ENCODE measurements around the gene SIPA1. TPM values are rescaled to one million over a fixed set of nuclear protein-coding genes. Genes with fewer than 3 reads are reported as not detected.
A peak's percentile ranks its signal among the peaks of the same experiment; 100 is the strongest.

SIPA1 gene
- total and polyA plus RNA-seq, 2 of the 13 experiments (the other 11 are each of a cell fraction or from before 2014, with no cell fraction given), result 5.8 to 7.7 TPM

DNA sequence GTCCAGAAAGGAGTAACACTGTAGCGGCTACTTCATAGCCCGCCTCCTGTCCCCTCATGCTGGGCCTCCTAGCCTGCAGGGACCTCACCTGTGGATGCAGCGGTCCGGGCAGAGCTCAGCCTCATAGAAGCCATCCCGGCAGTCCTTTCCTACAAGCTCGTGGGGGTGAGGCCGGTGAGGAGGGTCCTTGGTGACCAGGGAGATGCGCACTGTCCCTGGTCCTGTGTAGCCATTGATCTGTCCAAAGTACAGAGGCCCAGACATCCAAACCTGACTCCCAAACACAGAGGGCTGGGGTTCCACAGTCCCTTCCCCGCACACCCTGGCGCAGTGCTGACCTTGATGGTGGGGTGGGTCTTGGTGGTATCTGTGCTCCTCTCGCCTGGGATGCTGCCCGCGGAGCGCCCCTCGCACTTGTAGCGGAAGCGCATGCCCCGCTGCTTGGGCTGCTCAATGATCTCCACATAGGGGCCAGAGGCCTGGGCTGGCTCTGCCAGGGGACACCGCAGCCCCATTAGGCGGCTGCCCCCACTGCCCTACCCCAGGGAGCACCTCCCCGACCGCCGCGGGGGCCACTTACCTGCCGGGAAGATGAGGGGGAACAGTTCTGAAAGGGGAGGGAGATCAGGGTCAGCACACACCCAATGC lies 23.8 kb downstream of the SIPA1 start (continued):
- TF ChIP-seq, protein P1, sequence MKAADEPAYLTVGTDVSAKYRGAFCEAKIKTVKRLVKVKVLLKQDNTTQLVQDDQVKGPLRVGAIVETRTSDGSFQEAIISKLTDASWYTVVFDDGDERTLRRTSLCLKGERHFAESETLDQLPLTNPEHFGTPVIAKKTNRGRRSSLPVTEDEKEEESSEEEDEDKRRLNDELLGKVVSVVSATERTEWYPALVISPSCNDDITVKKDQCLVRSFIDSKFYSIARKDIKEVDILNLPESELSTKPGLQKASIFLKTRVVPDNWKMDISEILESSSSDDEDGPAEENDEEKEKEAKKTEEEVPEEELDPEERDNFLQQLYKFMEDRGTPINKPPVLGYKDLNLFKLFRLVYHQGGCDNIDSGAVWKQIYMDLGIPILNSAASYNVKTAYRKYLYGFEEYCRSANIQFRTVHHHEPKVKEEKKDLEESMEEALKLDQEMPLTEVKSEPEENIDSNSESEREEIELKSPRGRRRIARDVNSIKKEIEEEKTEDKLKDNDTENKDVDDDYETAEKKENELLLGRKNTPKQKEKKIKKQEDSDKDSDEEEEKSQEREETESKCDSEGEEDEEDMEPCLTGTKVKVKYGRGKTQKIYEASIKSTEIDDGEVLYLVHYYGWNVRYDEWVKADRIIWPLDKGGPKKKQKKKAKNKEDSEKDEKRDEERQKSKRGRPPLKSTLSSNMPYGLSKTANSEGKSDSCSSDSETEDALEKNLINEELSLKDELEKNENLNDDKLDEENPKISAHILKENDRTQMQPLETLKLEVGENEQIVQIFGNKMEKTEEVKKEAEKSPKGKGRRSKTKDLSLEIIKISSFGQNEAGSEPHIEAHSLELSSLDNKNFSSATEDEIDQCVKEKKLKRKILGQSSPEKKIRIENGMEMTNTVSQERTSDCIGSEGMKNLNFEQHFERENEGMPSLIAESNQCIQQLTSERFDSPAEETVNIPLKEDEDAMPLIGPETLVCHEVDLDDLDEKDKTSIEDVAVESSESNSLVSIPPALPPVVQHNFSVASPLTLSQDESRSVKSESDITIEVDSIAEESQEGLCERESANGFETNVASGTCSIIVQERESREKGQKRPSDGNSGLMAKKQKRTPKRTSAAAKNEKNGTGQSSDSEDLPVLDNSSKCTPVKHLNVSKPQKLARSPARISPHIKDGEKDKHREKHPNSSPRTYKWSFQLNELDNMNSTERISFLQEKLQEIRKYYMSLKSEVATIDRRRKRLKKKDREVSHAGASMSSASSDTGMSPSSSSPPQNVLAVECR (CRISPR knock-in tag; IDR thresholded peaks at IDR 0.05; ENCODE audit: borderline replicate concordance), result peak; percentile 39; the same call in 1 of the 2 replicates
- TF ChIP-seq HIVEP1 (CRISPR knock-in tag; IDR thresholded peaks at IDR 0.05) (0 out of 2 replicates have a peak, but pooled peaks have one; percentile 28), ZNF367 (CRISPR knock-in tag; IDR thresholded peaks at IDR 0.05; ENCODE audit: borderline replicate concordance) (no peak), ZNF891 (CRISPR knock-in tag; IDR thresholded peaks at IDR 0.05) (peak; percentile 69), ZNF350 (CRISPR knock-in tag; IDR thresholded peaks at IDR 0.05; ENCODE audit: borderline replicate concordance, low read depth) (no peak), GABPB1 (CRISPR knock-in tag; IDR thresholded peaks at IDR 0.05) (peak; percentile 36; the same call in 1 of the 2 replicates), HHEX (CRISPR knock-in tag; IDR thresholded peaks at IDR 0.05) (no peak), NAIF1 (CRISPR knock-in tag; IDR thresholded peaks at IDR 0.05; ENCODE audit: borderline replicate concordance) (0 out of 2 replicates have a peak, but pooled peaks have one; percentile 38), PATZ1 (CRISPR knock-in tag; IDR thresholded peaks at IDR 0.05) (peak; percentile 31; the same call in 1 of the 2 replicates), BCL6 (CRISPR knock-in tag; IDR thresholded peaks at IDR 0.05) (no peak), RFX1 (IDR thresholded peaks at IDR 0.05) (no peak), TBX2 (CRISPR knock-in tag; IDR thresholded peaks at IDR 0.05; ENCODE audit: borderline replicate concordance) (0 out of 2 replicates have a peak, but pooled peaks have one; percentile 12)
- TF ChIP-seq, protein P2, sequence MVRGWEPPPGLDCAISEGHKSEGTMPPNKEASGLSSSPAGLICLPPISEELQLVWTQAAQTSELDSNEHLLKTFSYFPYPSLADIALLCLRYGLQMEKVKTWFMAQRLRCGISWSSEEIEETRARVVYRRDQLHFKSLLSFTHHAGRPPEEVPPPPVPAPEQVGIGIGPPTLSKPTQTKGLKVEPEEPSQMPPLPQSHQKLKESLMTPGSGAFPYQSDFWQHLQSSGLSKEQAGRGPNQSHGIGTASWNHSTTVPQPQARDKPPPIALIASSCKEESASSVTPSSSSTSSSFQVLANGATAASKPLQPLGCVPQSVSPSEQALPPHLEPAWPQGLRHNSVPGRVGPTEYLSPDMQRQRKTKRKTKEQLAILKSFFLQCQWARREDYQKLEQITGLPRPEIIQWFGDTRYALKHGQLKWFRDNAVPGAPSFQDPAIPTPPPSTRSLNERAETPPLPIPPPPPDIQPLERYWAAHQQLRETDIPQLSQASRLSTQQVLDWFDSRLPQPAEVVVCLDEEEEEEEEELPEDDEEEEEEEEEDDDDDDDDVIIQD (CRISPR knock-in tag; IDR thresholded peaks at IDR 0.05; ENCODE audit: low read depth), result no peak
- TF ChIP-seq, protein P3, sequence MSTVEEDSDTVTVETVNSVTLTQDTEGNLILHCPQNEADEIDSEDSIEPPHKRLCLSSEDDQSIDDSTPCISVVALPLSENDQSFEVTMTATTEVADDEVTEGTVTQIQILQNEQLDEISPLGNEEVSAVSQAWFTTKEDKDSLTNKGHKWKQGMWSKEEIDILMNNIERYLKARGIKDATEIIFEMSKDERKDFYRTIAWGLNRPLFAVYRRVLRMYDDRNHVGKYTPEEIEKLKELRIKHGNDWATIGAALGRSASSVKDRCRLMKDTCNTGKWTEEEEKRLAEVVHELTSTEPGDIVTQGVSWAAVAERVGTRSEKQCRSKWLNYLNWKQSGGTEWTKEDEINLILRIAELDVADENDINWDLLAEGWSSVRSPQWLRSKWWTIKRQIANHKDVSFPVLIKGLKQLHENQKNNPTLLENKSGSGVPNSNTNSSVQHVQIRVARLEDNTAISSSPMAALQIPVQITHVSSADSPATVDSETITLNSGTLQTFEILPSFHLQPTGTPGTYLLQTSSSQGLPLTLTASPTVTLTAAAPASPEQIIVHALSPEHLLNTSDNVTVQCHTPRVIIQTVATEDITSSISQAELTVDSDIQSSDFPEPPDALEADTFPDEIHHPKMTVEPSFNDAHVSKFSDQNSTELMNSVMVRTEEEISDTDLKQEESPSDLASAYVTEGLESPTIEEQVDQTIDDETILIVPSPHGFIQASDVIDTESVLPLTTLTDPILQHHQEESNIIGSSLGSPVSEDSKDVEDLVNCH (CRISPR knock-in tag; IDR thresholded peaks at IDR 0.05), result no peak
- TF ChIP-seq, protein P4, sequence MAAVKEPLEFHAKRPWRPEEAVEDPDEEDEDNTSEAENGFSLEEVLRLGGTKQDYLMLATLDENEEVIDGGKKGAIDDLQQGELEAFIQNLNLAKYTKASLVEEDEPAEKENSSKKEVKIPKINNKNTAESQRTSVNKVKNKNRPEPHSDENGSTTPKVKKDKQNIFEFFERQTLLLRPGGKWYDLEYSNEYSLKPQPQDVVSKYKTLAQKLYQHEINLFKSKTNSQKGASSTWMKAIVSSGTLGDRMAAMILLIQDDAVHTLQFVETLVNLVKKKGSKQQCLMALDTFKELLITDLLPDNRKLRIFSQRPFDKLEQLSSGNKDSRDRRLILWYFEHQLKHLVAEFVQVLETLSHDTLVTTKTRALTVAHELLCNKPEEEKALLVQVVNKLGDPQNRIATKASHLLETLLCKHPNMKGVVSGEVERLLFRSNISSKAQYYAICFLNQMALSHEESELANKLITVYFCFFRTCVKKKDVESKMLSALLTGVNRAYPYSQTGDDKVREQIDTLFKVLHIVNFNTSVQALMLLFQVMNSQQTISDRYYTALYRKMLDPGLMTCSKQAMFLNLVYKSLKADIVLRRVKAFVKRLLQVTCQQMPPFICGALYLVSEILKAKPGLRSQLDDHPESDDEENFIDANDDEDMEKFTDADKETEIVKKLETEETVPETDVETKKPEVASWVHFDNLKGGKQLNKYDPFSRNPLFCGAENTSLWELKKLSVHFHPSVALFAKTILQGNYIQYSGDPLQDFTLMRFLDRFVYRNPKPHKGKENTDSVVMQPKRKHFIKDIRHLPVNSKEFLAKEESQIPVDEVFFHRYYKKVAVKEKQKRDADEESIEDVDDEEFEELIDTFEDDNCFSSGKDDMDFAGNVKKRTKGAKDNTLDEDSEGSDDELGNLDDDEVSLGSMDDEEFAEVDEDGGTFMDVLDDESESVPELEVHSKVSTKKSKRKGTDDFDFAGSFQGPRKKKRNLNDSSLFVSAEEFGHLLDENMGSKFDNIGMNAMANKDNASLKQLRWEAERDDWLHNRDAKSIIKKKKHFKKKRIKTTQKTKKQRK (IDR thresholded peaks at IDR 0.05; ENCODE audit: low read length), result no peak
